Measurements from ENCODE around the gene CKAP5. TPM values are rescaled to one million over a fixed set of nuclear protein-coding genes. Genes with fewer than 3 reads are reported as not detected.

CKAP5 gene
- polyA plus RNA-seq, 1 experiment: 84.0 TPM

DNA sequence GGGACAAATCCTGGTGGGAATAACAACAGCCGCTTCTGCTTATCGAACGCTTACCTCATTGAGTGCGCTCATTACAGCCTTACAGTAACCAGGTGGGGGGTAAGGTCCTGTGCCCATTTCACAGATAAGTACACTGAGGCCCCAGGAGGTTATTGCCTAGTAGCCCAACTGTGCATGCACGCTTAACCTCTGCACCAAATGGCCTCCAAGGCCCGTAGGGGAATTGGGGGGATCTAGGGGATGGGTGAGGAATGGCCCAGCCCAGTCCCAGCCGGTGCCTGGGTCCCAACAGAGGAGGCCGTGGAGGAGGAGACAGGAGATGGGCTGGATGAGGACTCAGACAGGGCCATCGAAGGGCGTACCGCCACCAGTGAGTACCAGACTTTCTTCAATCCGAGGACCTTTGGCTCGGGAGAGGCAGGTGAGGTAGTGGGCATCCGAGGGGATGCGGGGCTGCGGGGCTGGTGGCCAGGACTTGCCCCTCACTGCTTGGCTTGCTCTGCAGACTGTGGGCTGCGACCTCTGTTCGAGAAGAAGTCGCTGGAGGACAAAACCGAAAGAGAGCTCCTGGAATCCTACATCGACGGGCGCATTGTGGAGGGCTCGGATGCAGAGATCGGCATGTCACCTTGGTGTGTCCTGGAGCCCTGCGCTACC lies 119.7 kb downstream of the CKAP5 start:
- TF ChIP-seq, protein P1, sequence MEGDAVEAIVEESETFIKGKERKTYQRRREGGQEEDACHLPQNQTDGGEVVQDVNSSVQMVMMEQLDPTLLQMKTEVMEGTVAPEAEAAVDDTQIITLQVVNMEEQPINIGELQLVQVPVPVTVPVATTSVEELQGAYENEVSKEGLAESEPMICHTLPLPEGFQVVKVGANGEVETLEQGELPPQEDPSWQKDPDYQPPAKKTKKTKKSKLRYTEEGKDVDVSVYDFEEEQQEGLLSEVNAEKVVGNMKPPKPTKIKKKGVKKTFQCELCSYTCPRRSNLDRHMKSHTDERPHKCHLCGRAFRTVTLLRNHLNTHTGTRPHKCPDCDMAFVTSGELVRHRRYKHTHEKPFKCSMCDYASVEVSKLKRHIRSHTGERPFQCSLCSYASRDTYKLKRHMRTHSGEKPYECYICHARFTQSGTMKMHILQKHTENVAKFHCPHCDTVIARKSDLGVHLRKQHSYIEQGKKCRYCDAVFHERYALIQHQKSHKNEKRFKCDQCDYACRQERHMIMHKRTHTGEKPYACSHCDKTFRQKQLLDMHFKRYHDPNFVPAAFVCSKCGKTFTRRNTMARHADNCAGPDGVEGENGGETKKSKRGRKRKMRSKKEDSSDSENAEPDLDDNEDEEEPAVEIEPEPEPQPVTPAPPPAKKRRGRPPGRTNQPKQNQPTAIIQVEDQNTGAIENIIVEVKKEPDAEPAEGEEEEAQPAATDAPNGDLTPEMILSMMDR (IDR thresholded peaks at IDR 0.05; ENCODE audit: insufficient read depth, low read depth, low read length): no peak
- POLR2A ChIA-PET: no interaction called here
- CTCF ChIA-PET: no interaction called here
- H3K27me3 ChIP-seq (ENCODE audit: control insufficient read depth, insufficient read depth, low read length): no peaks in the 10 kb centered on the region; the same call in 1 of the 2 replicates
- no peak overlapping the region for H3K4me3 ChIP-seq (ENCODE audit: low read depth, low read length)
- DNase-seq (ENCODE audit: low read depth): no peak
- no peaks in the 10 kb centered on the region for H3K36me3 ChIP-seq (ENCODE audit: control insufficient read depth, insufficient read depth, low read length)

DNA sequence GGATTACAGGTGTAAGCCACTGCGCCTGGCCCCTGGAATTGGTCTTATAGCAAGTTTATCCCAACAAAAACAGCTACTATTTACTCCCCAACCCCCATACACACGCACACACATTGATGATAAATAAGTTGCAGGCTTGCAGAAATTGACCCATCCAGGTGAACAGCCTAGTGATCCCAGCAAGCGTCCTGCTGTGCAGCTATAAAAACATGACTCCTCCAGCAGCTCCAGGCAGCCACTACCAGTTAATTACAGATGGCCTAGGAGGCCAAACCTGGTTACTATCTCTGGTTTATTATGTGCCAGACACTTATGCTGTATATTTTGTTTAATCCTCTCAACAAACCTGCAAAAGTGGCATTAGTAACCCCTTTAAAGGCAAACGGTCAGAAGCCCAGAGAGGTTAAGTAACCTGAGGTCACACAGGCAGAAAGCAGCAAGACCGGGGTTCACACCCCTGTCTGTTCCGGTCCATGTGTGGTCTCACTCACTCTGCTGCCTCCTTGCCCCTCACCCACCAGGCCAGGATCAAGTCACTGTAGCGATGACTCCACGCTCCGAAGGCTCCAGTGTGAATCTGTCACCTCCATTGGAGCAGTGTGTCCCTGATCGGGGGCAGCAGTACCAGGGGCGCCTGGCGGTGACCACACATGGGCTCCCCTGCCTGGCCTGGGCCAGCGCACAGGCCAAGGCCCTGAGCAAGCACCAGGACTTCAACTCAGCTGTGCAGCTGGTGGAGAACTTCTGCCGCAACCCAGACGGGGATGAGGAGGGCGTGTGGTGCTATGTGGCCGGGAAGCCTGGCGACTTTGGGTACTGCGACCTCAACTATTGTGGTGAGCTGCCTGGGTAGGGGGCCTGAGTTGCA lies 120.5 kb downstream of the CKAP5 start:
- TF ChIP-seq, protein P1 (IDR thresholded peaks at IDR 0.05; ENCODE audit: insufficient read depth, low read depth, low read length): no peak
- ChIA-PET CTCF (no interaction called here), POLR2A (no interaction called here)
- DNase-seq (ENCODE audit: low read depth): no peak
- Histone ChIP-seq H3K4me3 (ENCODE audit: low read depth, low read length) (no peak overlapping the region), H3K36me3 (ENCODE audit: control insufficient read depth, insufficient read depth, low read length) (no peaks in the 10 kb centered on the region), H3K27me3 (ENCODE audit: control insufficient read depth, insufficient read depth, low read length) (no peaks in the 10 kb centered on the region; the same call in 1 of the 2 replicates)

DNA sequence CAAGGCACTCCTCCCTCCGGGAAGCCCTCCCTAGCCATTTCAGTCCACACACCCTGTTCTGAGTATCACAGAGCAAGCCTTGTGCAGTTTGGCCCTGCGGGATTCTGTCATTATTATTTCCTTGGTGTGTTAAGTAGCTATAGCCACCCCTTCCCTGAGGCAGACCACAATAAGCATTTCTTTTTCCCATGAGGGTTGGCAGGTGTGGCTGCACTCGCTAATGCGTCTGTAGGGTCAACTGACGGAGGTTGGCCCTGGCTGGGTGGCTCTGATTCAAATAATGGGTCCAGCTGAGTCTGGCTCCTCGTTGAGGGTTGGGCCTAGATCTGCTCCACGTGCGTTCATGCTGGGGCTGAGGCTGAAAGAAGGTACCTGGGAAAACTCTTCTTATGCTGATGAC lies 122.0 kb downstream of the CKAP5 start:
- CTCF ChIA-PET: no interaction called here

DNA sequence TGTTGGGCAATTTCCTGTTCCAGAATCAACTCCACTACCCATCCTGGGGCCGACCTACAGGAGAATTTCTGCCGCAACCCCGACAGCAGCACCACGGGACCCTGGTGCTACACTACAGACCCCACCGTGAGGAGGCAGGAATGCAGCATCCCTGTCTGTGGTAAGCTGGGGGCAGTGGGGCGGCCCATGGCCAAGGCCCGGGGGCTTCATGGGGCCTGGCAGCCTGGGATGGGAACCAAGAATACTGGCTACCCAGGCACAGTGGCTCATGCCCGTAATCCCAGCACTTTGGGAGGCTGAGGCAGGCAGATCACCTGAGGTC lies 122.8 kb downstream of the CKAP5 start:
- no peaks in the 10 kb centered on the region; the same call in 1 of the 2 replicates for H3K27me3 ChIP-seq (ENCODE audit: control insufficient read depth, insufficient read depth, low read length)
- ChIA-PET CTCF (no interaction called here), POLR2A (no interaction called here)
- no peak overlapping the region for H3K4me3 ChIP-seq (ENCODE audit: low read depth, low read length)
- TF ChIP-seq, protein P1 (IDR thresholded peaks at IDR 0.05; ENCODE audit: insufficient read depth, low read depth, low read length): no peak
- H3K36me3 ChIP-seq (ENCODE audit: control insufficient read depth, insufficient read depth, low read length): no peaks in the 10 kb centered on the region
- no peak for DNase-seq (ENCODE audit: low read depth)

More for the DNA sequence above, 122.0 kb downstream of the CKAP5 start:
- Histone ChIP-seq H3K4me3 (ENCODE audit: low read depth, low read length) (no peak overlapping the region), H3K36me3 (ENCODE audit: control insufficient read depth, insufficient read depth, low read length) (no peaks in the 10 kb centered on the region), H3K27me3 (ENCODE audit: control insufficient read depth, insufficient read depth, low read length) (no peaks in the 10 kb centered on the region; the same call in 1 of the 2 replicates)
- no peak for DNase-seq (ENCODE audit: low read depth)
- POLR2A ChIA-PET: no interaction called here
- TF ChIP-seq, protein P1 (IDR thresholded peaks at IDR 0.05; ENCODE audit: insufficient read depth, low read depth, low read length): no peak

DNA sequence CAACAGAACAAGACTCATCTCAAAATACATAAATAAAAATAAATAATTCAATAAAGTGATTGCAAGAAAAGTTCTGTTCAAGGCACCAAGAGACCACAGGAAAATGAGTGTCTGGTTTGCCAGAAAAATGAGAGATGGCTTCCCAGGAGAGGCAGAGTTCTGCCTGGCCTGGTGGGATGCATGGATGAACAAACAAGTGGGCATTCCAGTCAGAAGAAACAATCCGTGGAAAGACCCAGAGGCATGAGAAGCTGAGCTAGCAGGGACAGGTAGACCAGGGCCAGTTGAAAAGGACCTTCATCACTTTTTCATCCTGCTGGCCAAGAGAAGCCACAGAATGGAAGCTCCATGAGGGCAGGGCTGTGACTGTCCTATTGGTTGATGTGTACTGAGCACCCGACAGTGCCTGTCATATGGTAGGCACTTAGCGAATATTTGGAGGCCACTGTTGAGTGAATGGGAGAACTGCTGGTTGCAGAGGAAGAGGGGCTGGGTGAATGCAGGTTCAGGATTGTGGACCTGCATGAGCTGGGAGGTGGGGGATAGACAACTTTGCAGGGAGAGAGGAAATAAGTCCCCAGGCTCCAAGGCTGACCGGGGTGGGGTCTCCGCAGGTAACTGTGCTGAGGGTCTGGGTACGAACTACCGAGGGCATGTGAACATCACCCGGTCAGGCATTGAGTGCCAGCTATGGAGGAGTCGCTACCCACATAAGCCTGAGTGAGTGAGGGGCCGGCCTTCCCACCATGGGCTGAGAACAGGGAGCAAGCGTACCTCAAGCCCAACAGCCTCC lies 123.3 kb downstream of the CKAP5 start:
- ChIA-PET CTCF (no interaction called here), POLR2A (no interaction called here)
- H3K4me3 ChIP-seq (ENCODE audit: low read depth, low read length): no peak overlapping the region

More for the DNA sequence above, 123.3 kb downstream of the CKAP5 start:
- TF ChIP-seq, protein P1 (IDR thresholded peaks at IDR 0.05; ENCODE audit: insufficient read depth, low read depth, low read length): no peak
- Histone ChIP-seq H3K36me3 (ENCODE audit: control insufficient read depth, insufficient read depth, low read length) (no peaks in the 10 kb centered on the region), H3K27me3 (ENCODE audit: control insufficient read depth, insufficient read depth, low read length) (no peaks in the 10 kb centered on the region; the same call in 1 of the 2 replicates)
- no peak for DNase-seq (ENCODE audit: low read depth)
